Measurements from ENCODE around the gene RGL1.
A peak's percentile ranks its signal among the peaks of the same experiment; 100 is the strongest.

RGL1 gene

GRCh38 chr1:183915625-183916510 is 110.9 kb downstream of the RGL1 start:
- DNase-seq (ENCODE audit: low read depth, low spot score): peak; percentile 46

DNA sequence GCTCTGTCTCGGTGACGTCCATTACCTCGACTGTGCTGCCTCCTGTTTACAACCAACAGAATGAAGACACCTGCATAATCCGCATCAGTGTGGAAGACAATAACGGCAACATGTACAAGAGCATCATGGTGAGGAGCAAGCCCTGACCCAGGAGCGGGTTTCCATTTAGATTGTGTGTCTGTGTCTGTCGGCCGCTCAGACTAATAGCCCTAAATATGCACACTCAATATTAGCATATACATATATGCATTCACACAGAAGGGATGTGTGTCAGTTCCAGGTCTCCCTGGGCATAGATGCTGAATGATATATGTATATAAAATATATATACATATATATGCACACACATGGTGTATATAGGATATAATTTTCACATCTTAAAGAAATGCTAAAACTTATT is 111.7 kb downstream of the RGL1 start:
- DNase-seq (ENCODE audit: low read depth, low spot score): no peak

- DNase-seq (ENCODE audit: low read depth, low spot score): no peak
These were observed 113.7 kb downstream of the RGL1 start for GRCh38 chr1:183918589-183918988.

DNA sequence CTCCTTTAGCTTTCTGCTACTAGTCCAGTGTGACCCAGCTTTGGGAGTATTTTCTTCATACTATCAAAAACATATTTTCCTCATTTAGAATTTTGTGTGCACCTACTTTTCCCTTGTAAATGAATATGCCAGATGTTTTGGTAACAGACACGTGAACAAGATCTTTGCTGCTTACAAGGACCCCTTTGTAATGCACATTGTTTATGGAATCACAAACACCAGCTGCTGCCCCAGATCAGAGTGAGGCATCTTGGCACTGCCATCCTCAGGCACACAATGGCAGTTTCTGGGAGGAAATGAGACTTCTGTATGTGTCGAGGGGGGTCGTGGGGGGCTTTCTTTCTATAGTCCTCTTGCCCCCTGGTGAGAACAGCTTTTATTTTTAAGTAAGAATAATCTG is 115.7 kb downstream of the RGL1 start:
- DNase-seq (ENCODE audit: low read depth, low spot score): no peak

- DNase-seq (ENCODE audit: low read depth, low spot score): no peak
These were observed 117.3 kb downstream of the RGL1 start for GRCh38 chr1:183922197-183922596.

DNA sequence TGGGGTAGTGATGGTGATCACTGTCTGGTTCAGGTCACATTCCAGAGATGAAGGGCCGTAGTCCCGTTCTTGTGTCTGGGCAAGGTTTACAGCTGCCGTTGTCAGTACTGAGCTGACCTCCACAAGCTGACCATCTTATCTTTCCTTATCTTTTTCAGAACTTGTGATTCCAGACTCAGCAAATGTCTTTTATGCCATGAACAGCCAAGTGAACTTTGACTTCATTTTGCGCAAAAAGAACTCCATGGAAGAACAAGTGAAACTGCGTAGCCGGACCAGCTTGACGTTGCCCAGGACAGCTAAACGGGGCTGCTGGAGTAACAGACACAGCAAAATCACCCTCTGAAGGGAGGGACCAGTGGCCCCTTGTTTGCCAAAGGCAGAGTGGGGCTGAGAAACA is 121.0 kb downstream of the RGL1 start:
- no peak for DNase-seq (ENCODE audit: low read depth, low spot score)

DNA sequence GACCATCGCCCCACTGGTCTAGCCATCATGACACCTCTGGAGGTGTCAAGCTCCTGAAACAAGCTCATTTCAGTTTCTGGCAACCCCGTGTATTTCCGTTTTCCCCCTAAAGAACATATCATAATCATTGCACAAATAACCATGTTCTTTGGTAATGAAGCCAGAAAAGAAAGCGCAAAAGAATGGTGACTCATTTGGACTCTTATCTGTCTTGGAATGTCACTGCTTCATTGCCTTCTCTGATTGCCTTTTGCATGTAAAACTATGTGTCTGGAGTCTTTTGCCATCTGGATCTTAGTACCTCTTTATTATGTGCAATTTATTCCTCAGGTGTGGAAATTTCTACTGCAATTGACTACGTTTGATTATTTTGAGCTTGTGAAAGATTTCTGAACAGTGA is 122.1 kb downstream of the RGL1 start:
- DNase-seq (ENCODE audit: low read depth, low spot score): no peak

DNA sequence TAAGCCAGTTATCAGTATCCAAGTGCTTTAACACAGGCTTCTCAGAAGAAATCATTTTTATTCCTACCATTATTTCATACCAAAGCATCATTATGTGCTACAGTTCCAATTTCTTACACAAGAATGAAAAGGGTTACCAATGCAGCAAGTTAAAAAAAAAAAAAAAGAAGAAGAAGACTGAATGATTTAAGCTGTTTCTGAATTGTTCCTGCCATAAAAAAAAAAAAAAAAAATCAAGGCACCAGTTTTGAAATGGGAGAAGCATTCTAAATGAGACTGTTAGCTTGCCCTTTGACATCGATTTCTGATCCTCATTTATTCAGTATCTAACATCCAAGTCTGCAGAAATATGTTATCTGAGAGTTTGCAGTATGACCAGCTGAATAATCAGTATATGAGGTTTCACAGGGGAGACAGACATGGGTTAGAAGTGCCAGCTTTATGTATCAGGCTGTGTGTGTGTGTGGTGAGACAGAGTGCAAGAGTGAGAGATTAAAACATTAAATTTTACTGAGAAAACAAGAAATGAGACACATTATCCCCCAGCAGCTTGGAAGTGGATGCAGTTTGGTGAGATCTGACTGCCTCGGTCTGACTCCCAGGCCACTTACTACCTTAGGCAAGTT is 126.8 kb downstream of the RGL1 start:
- no peak for DNase-seq (ENCODE audit: low read depth, low spot score)

GRCh38 chr1:183932412-183932811 is 127.5 kb downstream of the RGL1 start:
- no peak for DNase-seq (ENCODE audit: low read depth, low spot score)

- DNase-seq (ENCODE audit: low read depth, low spot score): no peak
These were observed 128.7 kb downstream of the RGL1 start for GRCh38 chr1:183933528-183934179.

- DNase-seq (ENCODE audit: low read depth, low spot score): no peak
These were observed 129.4 kb downstream of the RGL1 start for GRCh38 chr1:183934314-183934713.

DNA sequence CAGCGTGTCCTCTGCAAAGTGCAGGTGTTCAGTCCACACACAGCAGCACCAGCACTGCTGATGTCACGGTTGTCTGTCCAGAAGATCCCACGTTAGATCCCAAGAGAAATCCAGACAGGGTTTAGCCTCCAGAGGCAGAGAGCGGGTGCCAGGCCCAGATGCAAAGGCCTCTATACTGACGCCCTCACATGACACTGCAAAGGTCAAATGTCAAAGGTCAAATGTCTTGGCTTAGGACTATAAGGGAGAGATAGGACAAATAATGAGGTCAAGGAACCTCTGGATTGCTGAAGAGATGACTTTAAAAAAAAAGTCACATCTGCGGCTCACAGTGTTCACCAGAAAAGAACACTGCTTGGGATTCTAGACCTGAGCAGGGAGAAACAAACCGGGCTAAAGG is 131.1 kb downstream of the RGL1 start:
- DNase-seq (ENCODE audit: low read depth, low spot score): no peak

DNA sequence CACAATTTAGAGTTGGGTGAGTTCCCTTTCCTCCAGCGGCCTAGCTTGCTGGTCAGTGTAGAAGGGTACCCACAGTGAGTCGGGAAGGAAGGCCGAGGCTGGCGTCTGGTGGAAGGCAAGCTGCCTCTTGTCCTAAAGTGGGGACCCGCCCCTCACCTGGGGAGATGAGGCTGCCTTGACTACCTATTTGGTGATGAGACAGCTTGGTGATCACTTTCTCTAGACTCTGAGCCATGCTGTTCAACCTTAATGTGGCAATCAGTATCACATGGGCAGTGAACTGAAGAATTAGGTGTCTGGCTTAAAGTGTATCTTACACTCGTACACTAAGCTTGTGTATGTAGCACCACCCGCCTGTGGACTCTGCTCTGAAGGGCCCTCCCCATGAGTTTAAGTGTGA is 131.9 kb downstream of the RGL1 start:
- DNase-seq (ENCODE audit: low read depth, low spot score): no peak

DNA sequence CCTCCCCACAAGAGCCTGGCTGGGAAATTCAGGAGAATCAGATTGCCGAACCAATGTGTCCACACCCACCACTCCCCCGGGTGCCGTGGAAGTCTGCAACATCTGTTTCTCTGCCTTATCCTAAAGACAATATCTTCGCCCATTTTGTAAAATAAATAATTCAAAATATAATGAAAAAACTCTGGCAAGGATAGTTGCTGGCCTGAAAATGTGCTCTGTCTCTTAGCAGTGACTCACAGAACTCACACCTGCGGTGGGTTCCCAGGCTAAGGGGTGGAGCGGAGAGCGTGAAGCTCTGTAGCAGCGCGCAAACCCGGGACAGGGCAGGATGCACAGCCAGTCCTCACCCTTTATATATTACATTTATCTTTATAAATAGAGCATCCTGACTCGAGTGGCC is 132.7 kb downstream of the RGL1 start:
- DNase-seq (ENCODE audit: low read depth, low spot score): no peak

GRCh38 chr1:183941001-183941400 is 136.1 kb downstream of the RGL1 start:
- no peak for DNase-seq (ENCODE audit: low read depth, low spot score)

DNA sequence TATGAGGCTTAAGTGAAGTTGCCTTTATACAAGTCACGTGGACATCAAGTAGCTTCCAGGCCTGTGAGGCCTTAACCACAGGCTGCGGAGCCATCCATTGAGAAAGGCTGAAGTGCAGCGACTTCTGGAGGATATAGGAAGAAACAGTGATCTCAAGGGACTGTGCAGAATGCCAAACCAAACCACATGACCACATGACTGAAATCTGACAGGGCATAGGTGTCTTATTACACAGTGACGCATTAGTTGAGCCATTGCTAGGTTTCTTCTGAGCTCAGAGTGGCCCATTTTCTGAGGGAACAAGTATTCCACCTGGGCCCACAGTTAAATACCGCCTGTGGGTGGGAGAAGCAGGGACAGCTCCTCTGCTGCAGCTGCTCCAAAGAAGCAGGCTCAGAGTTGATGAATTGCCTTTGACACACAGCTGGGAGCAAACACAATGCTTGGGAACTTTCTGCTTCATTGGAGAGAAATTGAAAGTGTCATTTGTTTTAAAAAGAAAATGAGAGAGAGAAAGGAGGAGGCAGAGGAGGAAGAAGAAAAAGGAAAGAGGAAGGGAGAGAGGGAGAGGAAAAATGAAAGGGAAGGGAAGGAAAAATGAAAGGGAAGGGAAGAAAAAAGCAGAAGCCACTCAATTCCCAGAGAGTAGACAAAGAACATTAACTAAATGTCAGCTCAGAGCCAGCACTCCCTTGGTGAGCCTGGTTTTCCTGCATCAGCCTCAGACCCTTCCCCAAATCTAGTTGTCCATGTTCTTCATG is 138.2 kb downstream of the RGL1 start:
- DNase-seq (ENCODE audit: low read depth, low spot score): no peak

DNA sequence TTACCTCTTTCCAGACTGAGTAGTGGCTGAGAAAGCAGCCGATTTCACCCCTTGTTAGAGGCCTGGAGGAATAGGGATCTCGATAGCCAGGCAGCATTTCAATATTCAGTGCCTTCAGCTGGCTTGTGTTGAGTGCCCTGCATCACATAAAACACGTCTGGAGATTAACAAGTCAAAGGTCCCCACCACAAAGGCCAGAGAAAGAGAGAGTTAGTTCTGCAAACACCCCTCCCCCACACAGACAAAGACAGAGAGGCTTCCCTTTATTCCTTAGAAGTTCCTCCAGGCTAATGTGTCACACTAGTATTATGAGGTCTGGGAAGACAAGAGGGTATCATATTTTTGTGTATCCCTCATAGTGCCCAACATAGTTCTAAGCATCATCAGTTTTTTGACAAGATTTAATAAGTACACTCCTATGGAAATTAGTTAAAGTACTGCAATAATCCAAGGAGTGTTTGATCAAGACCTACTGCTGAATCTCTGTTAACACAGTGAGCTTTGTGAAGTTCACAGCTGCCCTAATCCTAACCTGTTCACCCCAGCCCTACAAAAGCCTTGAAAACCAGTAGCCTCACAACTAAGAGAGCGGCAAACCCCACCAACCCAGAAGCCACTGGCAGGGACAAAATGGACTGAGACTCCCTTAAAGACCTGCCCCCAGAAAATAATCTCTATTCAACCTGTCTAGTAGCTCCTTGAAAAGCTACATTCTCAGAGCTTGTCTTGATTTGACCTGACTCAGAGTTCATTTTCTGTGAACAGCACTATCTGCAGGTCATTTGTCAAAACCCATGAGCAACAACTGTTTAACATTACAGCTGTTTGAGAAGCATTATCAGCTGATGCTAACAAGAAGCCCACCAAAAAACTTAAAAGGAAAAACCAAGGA is 140.8 kb downstream of the RGL1 start:
- no peak for DNase-seq (ENCODE audit: low read depth, low spot score)

- no peak for DNase-seq (ENCODE audit: low read depth, low spot score)
These were observed 141.3 kb downstream of the RGL1 start for GRCh38 chr1:183946320-183946613.

DNA sequence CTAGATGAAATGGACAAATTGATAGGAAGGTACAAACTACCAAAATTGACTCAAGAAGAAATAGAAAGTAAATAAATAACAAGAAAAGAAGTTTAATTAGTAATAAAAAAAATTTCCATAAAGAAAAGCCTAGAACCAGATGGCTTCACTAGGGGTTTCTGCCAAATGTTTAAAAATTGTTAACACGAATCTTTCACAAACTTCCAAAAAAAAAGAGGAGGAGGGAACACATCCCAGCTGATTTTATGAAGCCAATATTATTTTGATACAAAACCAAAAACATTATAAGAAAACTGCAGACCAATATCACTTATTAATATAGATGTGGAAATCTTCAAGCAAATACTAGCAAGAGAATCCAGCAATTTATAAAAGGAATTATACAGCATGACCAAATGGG is 143.1 kb downstream of the RGL1 start:
- no peak for DNase-seq (ENCODE audit: low read depth, low spot score)

DNA sequence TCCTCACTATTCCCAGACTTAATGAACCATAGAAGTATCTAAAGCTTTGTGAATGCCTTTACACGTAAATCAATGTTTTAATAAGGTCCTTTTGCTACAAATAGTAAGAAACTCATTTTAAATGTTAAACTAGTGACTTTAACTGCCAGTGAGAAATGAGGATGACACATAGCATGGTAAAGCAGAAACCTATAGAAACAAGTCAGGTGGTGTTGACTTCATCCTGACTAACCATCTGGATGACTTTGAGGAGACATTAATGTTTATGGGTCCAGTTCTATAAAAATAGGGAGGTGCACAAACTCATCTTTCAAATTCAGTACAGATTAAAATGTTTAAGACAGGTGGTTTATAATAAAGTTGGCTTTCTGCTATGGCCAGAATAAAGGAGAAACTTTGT is 147.2 kb downstream of the RGL1 start:
- DNase-seq (ENCODE audit: low read depth, low spot score): no peak

DNA sequence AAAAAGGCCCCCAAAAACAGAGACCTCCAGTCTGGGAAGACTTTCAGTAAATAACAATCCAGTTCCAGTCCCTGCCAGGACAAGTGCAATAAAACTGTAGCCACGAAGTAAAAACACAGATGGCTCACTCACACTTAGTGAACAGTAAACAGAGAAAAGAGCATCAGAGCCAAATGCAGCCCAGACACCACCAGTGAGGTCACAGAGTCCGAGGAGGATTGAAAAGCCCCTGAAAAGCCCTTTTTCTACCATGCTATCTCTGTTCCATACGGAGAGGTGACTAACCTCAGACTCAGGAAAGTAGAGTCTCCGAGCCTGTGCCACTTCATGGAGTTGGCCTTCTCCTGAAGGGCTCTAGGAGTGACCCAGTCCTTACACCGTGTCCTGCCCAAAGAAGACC is 148.1 kb downstream of the RGL1 start:
- no peak for DNase-seq (ENCODE audit: low read depth, low spot score)
